Effector memory CD8-positive, alpha-beta T cell (primary cell): ENCODE results near the gene WSB2.
"Not testable (repeated sequence)": the region's sequence is repeated elsewhere in the genome, so short reads cannot be mapped to it uniquely, and the experiment has no call there.

Experiments used
- ATAC-seq: fragments of 150-1000 bp; cut with Tn5 transposase; replicated peaks from 2 replicates; pipeline ENCODE4 v1.10.0; 2021; ENCODE audit warnings: mild to moderate bottlenecking, moderate library complexity
- DNase-seq, 3 experiments: peaks; one replicate each; pipeline ENCODE4 v3.0.0; 2021
- H3K27ac Mint-ChIP-seq, 2 donors: one replicate each; pipeline ENCODE4 v1.8.0; 2022; ENCODE audit warnings: mild to moderate bottlenecking in 2 of 2, mixed read lengths in 2 of 2, moderate library complexity in 2 of 2
- H3K27me3 Mint-ChIP-seq, 2 donors: one replicate each; pipeline ENCODE4 v1.8.0; 2022; ENCODE audit warnings: mixed read lengths in 2 of 2
- H3K36me3 Mint-ChIP-seq: one replicate; pipeline ENCODE4 v1.8.0; 2022; ENCODE audit warnings: mild to moderate bottlenecking, moderate library complexity, mixed read lengths; ENCODE audit not compliant: insufficient read depth
- H3K4me1 Mint-ChIP-seq, 2 donors: one replicate each; pipeline ENCODE4 v1.8.0; 2022; ENCODE audit warnings: low read depth in 2 of 2, mixed read lengths in 2 of 2
- H3K4me3 Mint-ChIP-seq, 2 donors: one replicate each; pipeline ENCODE4 v1.8.0; 2022; ENCODE audit warnings: mild to moderate bottlenecking in 2 of 2, mixed read lengths in 2 of 2, moderate library complexity in 2 of 2
- H3K9me3 Mint-ChIP-seq, 2 donors: one replicate each; pipeline ENCODE4 v1.8.0; 2022; ENCODE audit warnings: mixed read lengths in 2 of 2

Gene WSB2

GRCh38 chr12:118036672-118037411 lies 24.1 kb downstream of the WSB2 start:
- Mint-ChIP-seq H3K27me3 (no peaks in the 10 kb centered on the region), H3K4me3 (no peak overlapping the region), H3K27ac (no peak overlapping the region), H3K9me3 (no peaks in the 10 kb centered on the region), H3K4me1 (peaks cover 0 to 3% of the 10 kb centered on the region in 2 donors), H3K36me3 (peaks cover 83% of the 10 kb centered on the region)
- DNase-seq, result no peak
- ATAC-seq, result no peak

- Mint-ChIP-seq H3K36me3 (peaks cover 86% of the 10 kb centered on the region), H3K4me3 (no peak overlapping the region), H3K4me1 (no peaks in the 10 kb centered on the region), H3K9me3 (no peaks in the 10 kb centered on the region), H3K27me3 (no peaks in the 10 kb centered on the region), H3K27ac (peak overlapping the region; percentile 17 to 72)
- DNase-seq (no peak), ATAC-seq (no peak)
These were observed 25.6 kb downstream of the WSB2 start for GRCh38 chr12:118035190-118036041.

GRCh38 chr12:118034429-118035189 lies 26.4 kb downstream of the WSB2 start:
- peaks cover 86% of the 10 kb centered on the region for H3K36me3 Mint-ChIP-seq
- no peak for ATAC-seq
- no peak for DNase-seq
- no peaks in the 10 kb centered on the region for H3K27me3 Mint-ChIP-seq
- H3K4me1 Mint-ChIP-seq, result no peaks in the 10 kb centered on the region
- H3K9me3 Mint-ChIP-seq, result no peaks in the 10 kb centered on the region
- H3K27ac Mint-ChIP-seq, result peak overlapping the region; percentile 69 to 72
- no peak overlapping the region for H3K4me3 Mint-ChIP-seq

GRCh38 chr12:118033902-118034301 lies 27.1 kb downstream of the WSB2 start:
- Mint-ChIP-seq H3K4me3 (no peak overlapping the region), H3K36me3 (peaks cover 81% of the 10 kb centered on the region), H3K27me3 (no peaks in the 10 kb centered on the region), H3K9me3 (no peaks in the 10 kb centered on the region), H3K4me1 (no peaks in the 10 kb centered on the region), H3K27ac (peak overlapping the region in 1 of 2 donors; percentile 69)
- no peak for DNase-seq
- ATAC-seq, result no peak

- Mint-ChIP-seq H3K27ac (no peak overlapping the region), H3K27me3 (no peaks in the 10 kb centered on the region), H3K36me3 (peaks cover 81% of the 10 kb centered on the region), H3K4me1 (no peaks in the 10 kb centered on the region), H3K9me3 (no peaks in the 10 kb centered on the region), H3K4me3 (no peak overlapping the region)
- DNase-seq (no peak), ATAC-seq (no peak)
These were observed 27.7 kb downstream of the WSB2 start for GRCh38 chr12:118033323-118033722.

GRCh38 chr12:118032188-118032587 lies 28.8 kb downstream of the WSB2 start:
- no peaks in the 10 kb centered on the region for H3K9me3 Mint-ChIP-seq
- H3K4me1 Mint-ChIP-seq, result no peaks in the 10 kb centered on the region
- H3K27ac Mint-ChIP-seq, result peak overlapping the region in 1 of 2 donors; percentile 52
- no peak for DNase-seq
- ATAC-seq, result no peak
- peaks cover 78% of the 10 kb centered on the region for H3K36me3 Mint-ChIP-seq
- no peak overlapping the region for H3K4me3 Mint-ChIP-seq
- no peaks in the 10 kb centered on the region for H3K27me3 Mint-ChIP-seq

GRCh38 chr12:118029166-118029565 lies 31.8 kb downstream of the WSB2 start:
- DNase-seq (no peak), ATAC-seq (no peak)
- Mint-ChIP-seq H3K27me3 (no peaks in the 10 kb centered on the region), H3K27ac (peak overlapping the region in 1 of 2 donors; percentile 29), H3K4me1 (no peaks in the 10 kb centered on the region), H3K36me3 (peaks cover 61% of the 10 kb centered on the region), H3K9me3 (no peaks in the 10 kb centered on the region), H3K4me3 (no peak overlapping the region)

- no peaks in the 10 kb centered on the region for H3K27me3 Mint-ChIP-seq
- no peak for DNase-seq
- peak overlapping the region in 1 of 2 donors; percentile 25 for H3K27ac Mint-ChIP-seq
- peaks cover 38% of the 10 kb centered on the region for H3K36me3 Mint-ChIP-seq
- H3K4me1 Mint-ChIP-seq, result no peaks in the 10 kb centered on the region
- H3K4me3 Mint-ChIP-seq, result no peak overlapping the region
- no peak for ATAC-seq
- no peaks in the 10 kb centered on the region for H3K9me3 Mint-ChIP-seq
These were observed 35.8 kb downstream of the WSB2 start for GRCh38 chr12:118025168-118025567.

GRCh38 chr12:118023301-118023860 lies 37.6 kb downstream of the WSB2 start:
- H3K27ac Mint-ChIP-seq, result peak overlapping the region in 1 of 2 donors; percentile 53
- ATAC-seq, result no peak
- no peak overlapping the region for H3K4me3 Mint-ChIP-seq
- no peaks in the 10 kb centered on the region for H3K9me3 Mint-ChIP-seq
- no peaks in the 10 kb centered on the region for H3K4me1 Mint-ChIP-seq
- no peak for DNase-seq
- H3K27me3 Mint-ChIP-seq, result no peaks in the 10 kb centered on the region
- peaks cover 32% of the 10 kb centered on the region for H3K36me3 Mint-ChIP-seq

GRCh38 chr12:118022728-118023109 lies 38.3 kb downstream of the WSB2 start:
- ATAC-seq (no peak), DNase-seq (no peak)
- Mint-ChIP-seq H3K36me3 (peaks cover 28% of the 10 kb centered on the region), H3K27me3 (no peaks in the 10 kb centered on the region), H3K27ac (peak overlapping the region in 1 of 2 donors; percentile 53), H3K4me3 (no peak overlapping the region), H3K4me1 (peaks cover 4% of the 10 kb centered on the region in 2 donors), H3K9me3 (no peaks in the 10 kb centered on the region)

- ATAC-seq, H3K27me3 Mint-ChIP-seq, H3K4me1 Mint-ChIP-seq, H3K4me3 Mint-ChIP-seq, DNase-seq, H3K9me3 Mint-ChIP-seq: not testable (repeated sequence)
- Mint-ChIP-seq H3K27ac (peak overlapping the region; percentile 33 to 76), H3K36me3 (peaks cover 28% of the 10 kb centered on the region)
These were observed 38.8 kb downstream of the WSB2 start for GRCh38 chr12:118022097-118022727.

GRCh38 chr12:118020036-118020435 lies 40.9 kb downstream of the WSB2 start:
- H3K36me3 Mint-ChIP-seq, result peaks cover 39% of the 10 kb centered on the region
- no peaks in the 10 kb centered on the region for H3K27me3 Mint-ChIP-seq
- H3K4me3 Mint-ChIP-seq, result no peak overlapping the region
- DNase-seq (no peak), ATAC-seq (no peak)
- H3K4me1 Mint-ChIP-seq, result peaks cover 13 to 14% of the 10 kb centered on the region in 2 donors
- no peaks in the 10 kb centered on the region for H3K9me3 Mint-ChIP-seq
- no peak overlapping the region for H3K27ac Mint-ChIP-seq

GRCh38 chr12:118017926-118018325 lies 43.1 kb downstream of the WSB2 start:
- Mint-ChIP-seq H3K27ac (peak overlapping the region in 1 of 2 donors; percentile 60), H3K36me3 (peaks cover 36% of the 10 kb centered on the region), H3K4me3 (peak overlapping the region; percentile 91), H3K27me3 (no peaks in the 10 kb centered on the region), H3K4me1 (peaks cover 13 to 14% of the 10 kb centered on the region in 2 donors), H3K9me3 (no peaks in the 10 kb centered on the region)
- no peak for DNase-seq
- ATAC-seq, result no peak
